Tibial artery (tissue), 4 donors: Measurements from ENCODE around the gene TMC6.

Source experiments
- DNase-seq, 2 donors: peaks; one replicate each; pipeline ENCODE4 v3.0.0-alpha.2; 2019
- H3K27ac ChIP-seq, 2 donors: fragments of 200-600 bp; sonication (generic) in 1 of 2; 1 replicate in 1 of 2; 2 replicates in 1 of 2; pipeline ENCODE4 v1.5.1; 2018 to 2019; ENCODE audit warnings: mild to moderate bottlenecking in 1 of 2
- H3K27me3 ChIP-seq, 2 donors: fragments of 200-600 bp; sonication (generic) in 1 of 2; one replicate each; pipeline versions ENCODE4 v1.5.1 to v1.6.0; 2016 to 2019
- H3K36me3 ChIP-seq, 3 donors: fragments of 200-600 bp; sonication (generic) in 2 of 3; one replicate each; pipeline ENCODE4 v1.5.1; 2016 to 2019; ENCODE audit warnings: mild to moderate bottlenecking in 2 of 3
- H3K4me1 ChIP-seq, 4 donors: fragments of 200-600 bp; sonication (generic) in 2 of 4; 1 replicate in 3 of 4; 2 replicates in 1 of 4; pipeline ENCODE4 v1.5.1; 2016 to 2019
- H3K4me3 ChIP-seq, 2 donors: fragments of 200-600 bp; sonication (generic) in 1 of 2; 1 replicate in 1 of 2; 2 replicates in 1 of 2; pipeline ENCODE4 v1.5.1; 2018 to 2019; ENCODE audit warnings: mild to moderate bottlenecking in 2 of 2
- H3K9me3 ChIP-seq, 3 donors: fragments of 200-600 bp; sonication (generic) in 1 of 3; one replicate each; pipeline ENCODE4 v1.5.1; 2016 to 2019
- intact Hi-C: fragments of 100-400 bp; cut with DNase I; formaldehyde crosslinking; loops from one replicate; pipeline ENCODE4 v1.15.0; 2023; ENCODE audit warnings: low total_unique reads
- TF ChIP-seq, protein P1 (sequence below), 2 experiments: fragments of 200-600 bp in 1 of 2; fragments of 450-650 bp in 1 of 2; IDR thresholded peaks; one replicate each; pipeline ENCODE4 v1.5.1; 2017 to 2019; ENCODE audit warnings: antibody characterized with exemption in 2 of 2, mild to moderate bottlenecking in 1 of 2, moderate library complexity in 1 of 2

The TMC6 gene, protein sequence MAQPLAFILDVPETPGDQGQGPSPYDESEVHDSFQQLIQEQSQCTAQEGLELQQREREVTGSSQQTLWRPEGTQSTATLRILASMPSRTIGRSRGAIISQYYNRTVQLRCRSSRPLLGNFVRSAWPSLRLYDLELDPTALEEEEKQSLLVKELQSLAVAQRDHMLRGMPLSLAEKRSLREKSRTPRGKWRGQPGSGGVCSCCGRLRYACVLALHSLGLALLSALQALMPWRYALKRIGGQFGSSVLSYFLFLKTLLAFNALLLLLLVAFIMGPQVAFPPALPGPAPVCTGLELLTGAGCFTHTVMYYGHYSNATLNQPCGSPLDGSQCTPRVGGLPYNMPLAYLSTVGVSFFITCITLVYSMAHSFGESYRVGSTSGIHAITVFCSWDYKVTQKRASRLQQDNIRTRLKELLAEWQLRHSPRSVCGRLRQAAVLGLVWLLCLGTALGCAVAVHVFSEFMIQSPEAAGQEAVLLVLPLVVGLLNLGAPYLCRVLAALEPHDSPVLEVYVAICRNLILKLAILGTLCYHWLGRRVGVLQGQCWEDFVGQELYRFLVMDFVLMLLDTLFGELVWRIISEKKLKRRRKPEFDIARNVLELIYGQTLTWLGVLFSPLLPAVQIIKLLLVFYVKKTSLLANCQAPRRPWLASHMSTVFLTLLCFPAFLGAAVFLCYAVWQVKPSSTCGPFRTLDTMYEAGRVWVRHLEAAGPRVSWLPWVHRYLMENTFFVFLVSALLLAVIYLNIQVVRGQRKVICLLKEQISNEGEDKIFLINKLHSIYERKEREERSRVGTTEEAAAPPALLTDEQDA

DNA sequence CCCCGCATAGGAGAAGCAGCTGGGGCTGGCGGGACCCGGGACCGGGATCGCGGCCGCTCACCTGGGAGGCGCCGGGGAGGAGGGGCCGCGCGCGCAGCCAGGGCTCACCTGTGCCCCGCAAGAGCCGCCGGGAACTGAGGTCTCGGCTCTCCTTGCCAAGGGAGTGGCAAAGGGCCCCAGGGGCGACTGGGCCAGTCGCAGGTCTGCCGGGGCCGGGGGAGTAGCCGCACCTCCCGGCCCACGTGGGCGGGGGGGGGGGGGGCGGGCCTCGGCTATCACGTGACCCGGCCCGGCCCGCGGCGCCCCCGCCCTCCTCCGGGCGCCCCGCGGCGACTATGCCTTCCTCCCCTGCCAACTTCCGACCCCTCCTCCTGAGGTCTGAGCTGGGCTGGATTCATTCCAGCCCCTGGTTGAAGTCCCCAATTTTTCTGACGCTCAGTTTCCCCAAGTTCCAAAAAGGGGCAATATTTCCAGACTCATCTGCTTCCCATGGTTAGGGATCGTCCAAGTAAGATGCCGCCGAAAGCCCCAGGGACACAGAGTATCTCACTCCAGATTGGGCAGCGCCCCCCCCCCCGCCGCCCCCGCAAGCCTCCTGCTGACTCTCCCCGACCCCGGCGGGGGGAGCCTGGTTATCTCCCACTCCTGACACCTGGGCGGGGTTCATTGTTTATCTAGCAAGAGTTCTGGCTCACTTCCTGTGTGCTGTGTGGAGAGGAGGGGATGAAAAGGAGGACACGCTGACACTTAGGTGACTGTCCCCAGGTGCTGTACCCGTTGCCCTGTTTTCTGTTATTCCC lies at the start of gene TMC6:
TMC6 (minus strand) TSS at position 205 of the 800 bp plus-strand sequence. CDS start 1,923 bp downstream, outside the sequence.
- Histone ChIP-seq H3K27ac (no peak within 1 kb of the TSS), H3K27me3 (peaks cover 0 to 93% of the 10 kb centered on the region in 2 donors), H3K4me1 (peaks cover 0 to 71% (median 56%) of the 10 kb centered on the region in 4 donors), H3K36me3 (peaks cover 0 to 17% (median 0%) of the 10 kb centered on the region in 3 donors), H3K9me3 (no peaks in the 10 kb centered on the region), H3K4me3 (peak within 1 kb of the TSS; percentile 42 to 59)
- intact Hi-C loops: no loop called here
- TF ChIP-seq, protein P1, sequence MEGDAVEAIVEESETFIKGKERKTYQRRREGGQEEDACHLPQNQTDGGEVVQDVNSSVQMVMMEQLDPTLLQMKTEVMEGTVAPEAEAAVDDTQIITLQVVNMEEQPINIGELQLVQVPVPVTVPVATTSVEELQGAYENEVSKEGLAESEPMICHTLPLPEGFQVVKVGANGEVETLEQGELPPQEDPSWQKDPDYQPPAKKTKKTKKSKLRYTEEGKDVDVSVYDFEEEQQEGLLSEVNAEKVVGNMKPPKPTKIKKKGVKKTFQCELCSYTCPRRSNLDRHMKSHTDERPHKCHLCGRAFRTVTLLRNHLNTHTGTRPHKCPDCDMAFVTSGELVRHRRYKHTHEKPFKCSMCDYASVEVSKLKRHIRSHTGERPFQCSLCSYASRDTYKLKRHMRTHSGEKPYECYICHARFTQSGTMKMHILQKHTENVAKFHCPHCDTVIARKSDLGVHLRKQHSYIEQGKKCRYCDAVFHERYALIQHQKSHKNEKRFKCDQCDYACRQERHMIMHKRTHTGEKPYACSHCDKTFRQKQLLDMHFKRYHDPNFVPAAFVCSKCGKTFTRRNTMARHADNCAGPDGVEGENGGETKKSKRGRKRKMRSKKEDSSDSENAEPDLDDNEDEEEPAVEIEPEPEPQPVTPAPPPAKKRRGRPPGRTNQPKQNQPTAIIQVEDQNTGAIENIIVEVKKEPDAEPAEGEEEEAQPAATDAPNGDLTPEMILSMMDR (IDR thresholded peaks at IDR 0.05): no peak
- no peak for DNase-seq

DNA sequence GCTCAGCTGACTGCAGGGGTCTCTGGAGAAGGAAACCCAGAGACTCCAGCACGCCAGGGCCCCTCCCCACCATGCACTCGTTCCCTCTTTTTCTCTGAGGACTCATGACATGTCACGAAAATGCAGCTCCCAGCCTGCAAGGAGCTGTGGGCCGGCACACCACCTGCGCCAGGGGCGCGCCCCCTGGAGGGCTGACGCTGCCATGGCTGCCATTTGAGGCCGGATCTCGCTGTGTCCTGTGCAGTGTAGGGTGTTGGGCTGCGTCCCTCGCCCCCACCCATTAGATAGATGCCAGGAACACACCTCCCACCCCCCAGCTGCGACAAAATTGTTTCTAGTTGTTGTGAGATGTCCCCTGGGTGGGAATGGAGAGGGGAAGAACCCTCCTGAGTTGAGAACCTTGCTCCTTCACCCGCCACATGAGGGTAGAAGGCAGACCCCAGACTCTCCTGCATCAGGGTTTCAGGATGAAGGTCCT lies 48.0 kb upstream of the TMC6 start:
- peaks cover 11 to 79% (median 50%) of the 10 kb centered on the region in 4 donors for H3K4me1 ChIP-seq
- no peak overlapping the region for H3K4me3 ChIP-seq
- no peaks in the 10 kb centered on the region for H3K9me3 ChIP-seq
- peak; percentile 56 to 81 for DNase-seq
- H3K27me3 ChIP-seq: no peaks in the 10 kb centered on the region
- intact Hi-C loops: loop anchor here (2.0 kb wide), 1 partner anchor 64 kb away; no protein-coding TSS in a partner anchor
- peaks cover under 1 to 14% (median 4%) of the 10 kb centered on the region in 3 donors for H3K36me3 ChIP-seq
- TF ChIP-seq, protein P1 (IDR thresholded peaks at IDR 0.05): peak; percentile 75 to 90
- H3K27ac ChIP-seq: no peak overlapping the region

DNA sequence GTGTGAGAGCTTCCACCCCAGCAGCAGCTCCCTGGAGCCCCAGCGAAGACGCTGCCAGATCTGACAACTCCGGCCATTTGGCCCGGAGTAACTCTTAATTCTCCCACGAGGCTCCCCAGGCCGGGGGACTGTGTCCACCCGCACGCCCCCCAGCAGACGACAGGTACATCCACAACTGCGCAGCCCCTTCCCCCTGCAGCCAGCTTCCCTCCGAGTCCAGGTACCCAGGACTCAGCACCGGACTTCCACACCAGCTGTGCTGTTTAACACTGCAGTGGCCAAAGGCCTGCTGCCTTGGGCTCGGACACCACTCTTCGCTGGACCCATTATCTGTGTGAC lies 47.1 kb upstream of the TMC6 start:
- peaks cover 11 to 77% (median 53%) of the 10 kb centered on the region in 4 donors for H3K4me1 ChIP-seq

DNA sequence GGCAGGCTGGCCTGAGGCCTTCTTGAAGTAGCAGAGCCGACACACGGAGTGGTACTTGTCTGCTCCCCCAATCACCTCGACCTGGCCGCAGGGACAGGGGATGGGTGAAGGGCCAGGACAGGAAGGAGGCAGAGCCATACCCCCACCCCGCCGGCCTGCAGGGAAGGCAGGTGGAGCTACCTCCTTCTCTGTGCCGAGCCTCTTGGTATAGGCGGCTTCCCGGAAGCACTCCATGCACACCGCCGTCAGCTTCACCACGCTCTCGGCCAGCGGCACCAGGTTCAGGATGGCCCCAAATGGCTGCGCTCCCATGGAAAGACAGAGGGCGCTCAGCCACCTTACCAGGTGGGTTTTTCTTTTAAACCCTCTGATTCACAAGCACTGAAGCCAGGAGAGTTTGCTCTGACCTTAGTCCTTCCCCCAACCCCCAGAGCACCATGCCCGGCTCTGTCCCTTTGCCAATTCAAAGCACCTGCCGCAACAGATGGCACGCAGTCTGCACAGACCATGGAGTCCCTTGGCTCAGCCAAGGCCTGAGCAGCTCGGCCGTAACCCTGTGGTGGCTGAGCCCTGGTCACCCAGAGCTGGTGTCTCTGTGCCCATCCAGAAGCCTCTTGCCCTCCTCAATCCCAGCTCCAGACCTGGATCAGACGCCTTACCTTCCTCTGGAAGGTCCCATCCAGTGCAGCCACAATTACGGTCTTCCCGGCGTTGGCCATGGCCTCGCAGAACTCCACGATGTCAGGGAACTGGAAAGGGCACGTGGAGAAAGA lies 46.5 kb upstream of the TMC6 start:
- Histone ChIP-seq H3K36me3 (peaks cover 5 to 29% (median 8%) of the 10 kb centered on the region in 3 donors), H3K27ac (peak overlapping the region; percentile 71 to 73), H3K4me3 (no peak overlapping the region), H3K27me3 (no peaks in the 10 kb centered on the region), H3K4me1 (peaks cover 11 to 73% (median 54%) of the 10 kb centered on the region in 4 donors), H3K9me3 (no peaks in the 10 kb centered on the region)
- TF ChIP-seq, protein P1 (IDR thresholded peaks at IDR 0.05): no peak
- no peak for DNase-seq
- intact Hi-C loops: no loop called here

More for the DNA sequence above, 47.1 kb upstream of the TMC6 start:
- intact Hi-C loops: no loop called here
- Histone ChIP-seq H3K9me3 (no peaks in the 10 kb centered on the region), H3K36me3 (peaks cover 5 to 23% (median 8%) of the 10 kb centered on the region in 3 donors), H3K27ac (peak overlapping the region; percentile 71 to 73), H3K4me3 (no peak overlapping the region), H3K27me3 (no peaks in the 10 kb centered on the region)
- TF ChIP-seq, protein P1 (IDR thresholded peaks at IDR 0.05): no peak
- DNase-seq: no peak
